A549 (cell line): Measurements from ENCODE around the gene FAM13A.

ENCODE experiments used
- CTCF ChIP-seq: fragments of >200 bp; sonication (Bioruptor Twin); formaldehyde crosslinking; IDR thresholded peaks from 3 replicates; pipeline ENCODE4 v1.5.1; 2016
- EP300 ChIP-seq, 2 experiments: fragments of >200 bp; sonication (Bioruptor Twin); formaldehyde crosslinking; IDR thresholded peaks; 2 replicates in 1 of 2; 3 replicates in 1 of 2; pipeline ENCODE4 v1.6.1; 2016 to 2017
- HOXB5 ChIP-seq: fragments of 250-450 bp; sonication (Bioruptor Pico); IDR thresholded peaks from 2 replicates; pipeline ENCODE4 v1.5.0; 2020; ENCODE audit warnings: mild to moderate bottlenecking, moderate library complexity
- POLR2A ChIP-seq: IDR thresholded peaks from 2 replicates; pipeline ENCODE4 v1.6.1; 2012; ENCODE audit warnings: mild to moderate bottlenecking, low read length
- REST ChIP-seq: fragments of 200-600 bp; sonication (generic); IDR thresholded peaks from 2 replicates; pipeline ENCODE4 v1.6.1; 2016; ENCODE audit warnings: antibody characterized with exemption, mild to moderate bottlenecking, moderate library complexity
- RFX5 ChIP-seq: fragments of 450-650 bp; IDR thresholded peaks from 2 replicates; pipeline ENCODE4 v1.7.1; 2014; ENCODE audit warnings: antibody characterized with exemption, mild to moderate bottlenecking, moderate library complexity
- SREBF2 ChIP-seq: fragments of 450-650 bp; IDR thresholded peaks from 2 replicates; pipeline ENCODE4 v1.6.1; 2014; ENCODE audit warnings: mild to moderate bottlenecking, moderate library complexity

- TF ChIP-seq CTCF: no peak
- no peak for TF ChIP-seq POLR2A
- no peak for TF ChIP-seq RFX5
- TF ChIP-seq HOXB5 (CRISPR knock-in tag): no peak
- TF ChIP-seq EP300 (IDR thresholded peaks at IDR 0.05): no peak
- TF ChIP-seq SREBF2: no peak
- no peak for TF ChIP-seq REST
Measured at GRCh38 chr4:88841635-88842034, 215.3 kb downstream of the FAM13A start.
